ENCODE data around the gene AMOT. TPM values are rescaled to one million over a fixed set of nuclear protein-coding genes. Genes with fewer than 3 reads are reported as not detected.
A peak's percentile ranks its signal among the peaks of the same experiment; 100 is the strongest.

Gene AMOT
- total and polyA plus RNA-seq, 5 experiments from 2014 or later = 1.3 to 3.3 (median 2.4) TPM

DNA sequence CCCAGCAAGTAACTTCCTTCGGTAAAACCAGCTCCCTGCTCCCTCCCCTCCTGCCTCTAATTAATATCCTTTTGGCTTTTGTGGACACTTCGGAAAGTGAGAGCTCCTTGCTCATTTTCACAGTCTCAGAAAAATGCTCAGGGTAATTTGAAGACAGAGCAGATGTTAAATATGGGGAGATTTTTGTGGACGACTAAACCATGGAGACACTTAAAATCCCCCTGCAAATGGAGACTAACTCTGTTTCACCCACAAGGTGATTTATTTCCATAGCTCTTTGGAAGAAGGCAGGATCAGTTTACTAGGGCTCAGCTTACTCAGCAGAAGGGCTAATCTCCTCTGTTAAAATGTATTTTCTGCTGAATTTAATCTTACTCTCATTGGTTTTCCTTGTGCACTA, 12.2 kb upstream of the AMOT start:
- no peak overlapping the region for H3K27ac Mint-ChIP-seq
- H3K27me3 Mint-ChIP-seq = peaks cover 0 to 2% (median 0%) of the 10 kb centered on the region in 5 donors
- POLR2A ChIA-PET = no interaction called here
- DNase-seq (no peak), ATAC-seq (no peak)
- no peak overlapping the region for H3K4me3 Mint-ChIP-seq
- H3K36me3 Mint-ChIP-seq = no peaks in the 10 kb centered on the region
- peaks cover 0 to 19% (median 8%) of the 10 kb centered on the region in 4 donors for H3K4me1 Mint-ChIP-seq
- H3K9me3 Mint-ChIP-seq = no peaks in the 10 kb centered on the region

DNA sequence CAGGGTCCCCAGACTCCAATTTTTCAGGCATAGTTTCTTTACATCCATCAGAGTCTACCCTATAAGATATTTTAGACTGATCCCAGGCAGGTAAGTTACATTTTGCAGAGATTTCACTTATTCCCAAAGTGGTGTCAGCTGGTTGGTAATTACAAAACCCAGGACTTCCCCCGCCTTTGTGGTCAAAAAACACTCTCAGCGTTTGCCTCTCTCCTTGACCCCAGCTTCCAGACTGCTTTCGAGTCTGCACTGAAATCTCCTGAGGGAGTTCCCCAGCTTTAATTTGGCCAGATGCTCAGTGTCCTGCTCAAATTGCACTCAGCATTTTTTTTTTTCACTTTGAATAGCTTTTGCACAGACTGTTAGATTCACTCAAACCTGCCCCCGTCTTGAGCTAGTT, 11.2 kb upstream of the AMOT start:
- DNase-seq = no peak
- Mint-ChIP-seq H3K36me3 (no peaks in the 10 kb centered on the region), H3K27me3 (peaks cover 0 to 2% (median 0%) of the 10 kb centered on the region in 5 donors), H3K4me1 (peaks cover 0 to 19% (median 8%) of the 10 kb centered on the region in 4 donors), H3K9me3 (no peaks in the 10 kb centered on the region), H3K27ac (no peak overlapping the region), H3K4me3 (no peak overlapping the region)
- POLR2A ChIA-PET = no interaction called here
- no peak for ATAC-seq

DNA sequence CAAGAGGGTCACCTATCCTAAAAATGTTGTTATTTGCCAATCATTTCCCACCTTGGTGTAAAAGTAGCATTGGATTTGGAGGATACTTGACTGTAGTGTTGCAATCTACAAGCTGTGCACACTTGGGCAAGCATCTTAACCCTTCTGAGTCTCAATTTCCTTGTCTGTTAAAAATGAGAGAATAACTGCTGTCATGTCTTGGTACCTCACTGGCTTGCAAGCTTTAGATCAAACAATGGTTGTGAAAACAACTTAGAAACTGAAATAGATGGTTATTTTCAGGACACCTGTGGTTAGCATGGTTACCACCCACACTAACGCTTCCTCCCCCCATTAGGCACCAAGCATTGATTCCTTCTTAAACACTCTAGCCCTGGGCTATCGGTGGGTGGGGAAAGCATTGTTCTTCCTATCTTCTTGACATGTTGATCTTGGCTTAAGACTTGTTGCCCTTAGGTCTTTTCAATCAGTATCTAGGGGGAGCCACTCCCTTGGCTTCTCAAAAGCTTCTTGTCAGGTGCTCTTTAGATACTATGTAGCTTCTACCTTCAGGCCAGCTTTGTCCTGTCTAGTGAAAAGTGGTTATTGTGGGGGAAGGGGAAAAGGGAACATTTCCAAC, 10.6 kb upstream of the AMOT start:
- POLR2A ChIA-PET = interaction anchor here (0.5 kb wide), 1 partner anchor 1158 kb away, joined by 3 read pairs; no protein-coding TSS in a partner anchor
- Mint-ChIP-seq H3K9me3 (no peaks in the 10 kb centered on the region), H3K36me3 (no peaks in the 10 kb centered on the region), H3K4me3 (no peak overlapping the region), H3K4me1 (peaks cover 0 to 19% (median 8%) of the 10 kb centered on the region in 4 donors), H3K27ac (peak overlapping the region in 1 of 10 donors; percentile 32), H3K27me3 (peaks cover 0 to 2% (median 0%) of the 10 kb centered on the region in 5 donors)
- ATAC-seq (no peak), DNase-seq (no peak)

DNA sequence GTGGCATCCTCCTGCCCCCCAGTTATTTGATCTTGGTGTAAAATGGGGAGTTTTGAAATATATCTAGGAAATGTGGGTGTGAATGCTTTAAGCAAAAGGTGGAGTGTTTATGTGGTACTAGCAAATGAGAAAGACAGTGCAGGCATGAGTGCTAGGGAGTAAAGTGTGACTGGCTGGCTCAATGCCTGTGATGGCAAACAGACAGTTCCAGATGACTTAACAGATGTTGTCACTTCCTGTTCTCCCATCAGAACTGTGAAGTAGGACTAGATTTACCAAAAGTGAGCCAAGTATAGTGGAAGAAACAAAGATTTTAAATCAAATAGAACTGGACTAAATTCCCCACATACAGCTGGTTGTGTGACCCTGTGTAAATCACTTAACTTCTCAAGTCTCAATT, 8.4 kb upstream of the AMOT start:
- Mint-ChIP-seq H3K4me3 (no peak overlapping the region), H3K9me3 (no peaks in the 10 kb centered on the region), H3K36me3 (no peaks in the 10 kb centered on the region), H3K27me3 (peaks cover 0 to under 1% (median 0%) of the 10 kb centered on the region in 5 donors), H3K27ac (no peak overlapping the region), H3K4me1 (peaks cover 0 to 19% (median 8%) of the 10 kb centered on the region in 4 donors)
- DNase-seq (no peak), ATAC-seq (no peak)
- POLR2A ChIA-PET = no interaction called here

DNA sequence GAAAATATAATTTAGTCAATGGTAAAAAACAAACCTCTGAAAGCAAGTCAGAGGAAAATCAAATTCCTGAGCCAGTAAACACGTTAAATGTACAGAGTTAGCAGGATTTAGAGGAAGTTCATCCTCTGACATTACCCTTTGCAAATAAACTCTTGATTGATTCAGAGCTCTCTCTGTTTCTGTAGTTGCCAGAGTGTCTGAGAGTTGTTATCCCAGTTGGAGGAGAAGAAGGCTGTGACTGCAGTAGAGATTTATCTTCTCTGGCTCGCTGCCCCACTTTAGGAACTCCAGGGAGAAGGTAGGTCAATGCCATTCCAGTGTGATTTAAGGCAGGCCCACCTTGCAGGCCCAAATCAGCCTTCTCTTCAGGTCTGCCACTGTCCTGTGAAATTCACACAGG, 6.2 kb upstream of the AMOT start:
- POLR2A ChIA-PET = no interaction called here
- ATAC-seq (no peak), DNase-seq (no peak)
- Mint-ChIP-seq H3K9me3 (no peaks in the 10 kb centered on the region), H3K36me3 (no peaks in the 10 kb centered on the region), H3K4me3 (no peak overlapping the region), H3K27ac (no peak overlapping the region), H3K27me3 (no peaks in the 10 kb centered on the region), H3K4me1 (peaks cover 0 to 15% (median 10%) of the 10 kb centered on the region in 4 donors)

DNA sequence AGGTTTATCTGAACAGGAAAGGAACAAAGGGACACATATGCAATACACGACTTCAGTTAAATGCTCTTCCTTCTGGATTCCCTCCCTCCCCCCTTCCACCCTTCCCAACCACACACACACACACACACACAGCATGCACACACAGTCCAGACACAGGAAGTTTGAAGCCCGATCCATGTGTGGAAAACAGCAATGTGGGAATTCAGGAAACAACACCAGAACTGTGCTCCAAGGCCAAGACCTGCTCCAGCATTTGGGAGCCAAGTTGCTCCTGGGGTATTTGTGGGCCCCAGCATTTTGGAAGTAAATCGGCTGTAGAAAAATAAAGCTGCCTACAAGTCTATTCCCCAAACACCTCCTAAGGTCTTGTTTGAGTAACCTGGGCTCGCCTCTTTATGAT, 5.6 kb upstream of the AMOT start:
- no peaks in the 10 kb centered on the region for H3K9me3 Mint-ChIP-seq
- no peaks in the 10 kb centered on the region for H3K36me3 Mint-ChIP-seq
- POLR2A ChIA-PET = no interaction called here
- H3K4me3 Mint-ChIP-seq = no peak overlapping the region
- H3K27ac Mint-ChIP-seq = no peak overlapping the region
- no peaks in the 10 kb centered on the region for H3K27me3 Mint-ChIP-seq
- no peak for ATAC-seq
- no peak for DNase-seq
- H3K4me1 Mint-ChIP-seq = peaks cover 0 to 13% (median 6%) of the 10 kb centered on the region in 4 donors

DNA sequence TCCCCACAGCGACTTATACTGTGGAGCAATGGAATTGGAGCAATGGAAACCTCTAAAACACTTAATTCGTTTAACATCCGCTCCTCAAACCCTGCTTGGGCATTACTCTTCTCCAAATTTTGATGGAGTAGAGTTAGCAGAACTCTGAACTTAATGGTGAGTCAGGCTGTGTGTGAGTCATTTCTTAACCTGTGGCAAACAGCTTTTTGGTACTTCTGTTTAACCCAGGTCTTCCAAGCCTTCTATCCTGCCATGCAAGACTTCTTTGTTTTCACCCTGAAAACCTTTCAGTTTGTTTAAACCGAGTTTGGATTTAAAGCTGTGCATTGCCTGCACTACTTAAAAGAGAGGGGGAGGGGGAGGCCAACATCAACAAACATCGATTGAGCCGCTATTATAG, 3.6 kb upstream of the AMOT start:
- H3K9me3 Mint-ChIP-seq = no peaks in the 10 kb centered on the region
- POLR2A ChIA-PET = no interaction called here

DNA sequence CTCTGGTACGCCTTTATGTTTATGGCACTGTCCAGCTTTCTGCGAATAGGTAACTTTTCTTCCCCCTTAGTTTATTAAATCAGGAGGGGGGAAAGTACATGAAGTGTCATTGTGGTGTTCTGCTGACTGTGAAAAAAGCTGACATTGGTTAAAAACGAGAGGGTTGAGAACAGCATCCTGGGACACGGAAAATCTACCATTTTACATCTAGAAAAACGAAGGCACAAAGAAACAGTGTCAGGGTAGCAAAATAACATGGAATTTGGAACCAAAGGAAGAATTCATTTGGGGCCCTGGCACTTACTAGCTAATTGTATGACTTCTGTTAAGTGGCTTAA, 1.2 kb upstream of the AMOT start:
- Mint-ChIP-seq H3K4me3 (peak overlapping the region; percentile 68 to 95 (median 90)), H3K27ac (peak overlapping the region in 8 of 10 donors; percentile 23 to 85 (median 56)), H3K4me1 (peaks cover 6 to 14% (median 12%) of the 10 kb centered on the region in 4 donors), H3K27me3 (no peaks in the 10 kb centered on the region), H3K9me3 (no peaks in the 10 kb centered on the region), H3K36me3 (no peaks in the 10 kb centered on the region)
- POLR2A ChIA-PET = interaction anchor here (1.2 to 2.9 kb wide), 2 partner anchors 162 to 1160 kb away, joined by 6 to 9 read pairs; partner anchors contain the start of genes ALG13 and LHFPL1
- no peak for DNase-seq
- no peak for ATAC-seq

More for the DNA sequence above, 3.6 kb upstream of the AMOT start:
- DNase-seq = no peak
- Mint-ChIP-seq H3K27me3 (no peaks in the 10 kb centered on the region), H3K4me3 (no peak overlapping the region), H3K4me1 (peaks cover 6 to 14% (median 12%) of the 10 kb centered on the region in 4 donors), H3K36me3 (no peaks in the 10 kb centered on the region), H3K27ac (no peak overlapping the region)
- ATAC-seq = no peak

DNA sequence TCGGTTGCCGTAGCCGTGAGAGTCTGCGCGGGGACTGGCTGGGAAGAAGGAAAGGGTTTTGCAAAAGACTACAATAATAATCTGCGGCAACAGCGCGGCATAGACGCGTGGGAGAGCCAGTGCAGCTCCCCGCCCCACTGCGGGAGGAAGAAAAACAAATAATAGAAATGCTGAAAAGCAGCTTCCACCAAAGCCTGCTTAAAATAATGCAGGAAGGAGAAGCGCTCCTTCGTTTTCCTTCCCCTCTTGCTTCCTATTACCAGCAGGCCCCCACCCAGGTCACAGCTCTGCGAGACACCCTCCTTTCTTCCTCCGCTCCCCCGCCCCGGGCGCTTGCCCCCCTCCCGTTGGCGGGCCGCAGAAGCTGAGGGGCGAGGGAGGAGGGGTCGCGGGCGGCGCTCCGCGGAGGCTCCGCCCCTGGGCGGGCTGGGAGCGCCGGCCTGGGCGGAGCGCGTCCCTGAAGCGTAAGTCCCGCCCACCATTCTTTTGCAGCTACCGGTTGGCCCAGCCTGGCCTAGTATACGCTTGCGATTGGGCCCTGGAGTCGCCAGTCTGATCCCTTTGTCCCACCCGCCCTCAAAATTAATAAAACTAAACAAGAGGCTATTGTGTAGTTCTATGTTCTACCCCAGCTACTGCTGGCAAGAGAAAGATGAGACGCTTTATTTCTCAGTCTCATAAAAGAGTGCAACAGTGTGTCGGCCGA, 636 bp upstream of the AMOT start:
- peak; percentile 68 to 87 (median 72) for DNase-seq
- ATAC-seq = peak; percentile 91 to 94
- Mint-ChIP-seq H3K4me1 (peaks cover 6 to 14% (median 12%) of the 10 kb centered on the region in 4 donors), H3K27me3 (no peaks in the 10 kb centered on the region), H3K4me3 (peak overlapping the region; percentile 90 to 95 (median 92)), H3K36me3 (no peaks in the 10 kb centered on the region), H3K9me3 (no peaks in the 10 kb centered on the region), H3K27ac (peak overlapping the region in 9 of 10 donors; percentile 60 to 93 (median 85))
- POLR2A ChIA-PET = interaction anchor here (1.2 to 2.9 kb wide), 2 partner anchors 161 to 1160 kb away, joined by 6 to 9 read pairs; partner anchors contain the start of genes ALG13 and LHFPL1

DNA sequence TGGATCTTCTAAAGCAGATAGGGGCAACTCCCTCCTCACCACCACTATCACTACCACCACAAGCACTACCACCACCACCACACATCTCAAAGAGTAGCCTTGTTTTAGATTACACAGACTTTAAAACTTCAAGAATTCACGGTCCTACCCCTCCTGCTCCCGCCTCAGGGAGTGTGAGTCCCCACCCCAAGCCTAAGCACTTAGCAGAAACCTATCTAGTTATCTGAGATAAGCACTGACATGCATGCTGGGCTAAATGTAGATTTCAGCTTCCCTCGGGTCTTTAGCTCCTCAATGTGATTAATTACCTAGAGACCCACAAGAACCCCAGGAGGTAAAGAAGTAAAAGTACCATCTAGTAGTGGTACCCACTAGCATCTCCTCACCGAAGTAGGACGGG, 775 bp downstream of the AMOT start:
- peak in 2 of 10 donors; percentile 1 to 4 for DNase-seq
- Mint-ChIP-seq H3K27me3 (no peaks in the 10 kb centered on the region), H3K4me1 (peaks cover 6 to 14% (median 12%) of the 10 kb centered on the region in 4 donors), H3K4me3 (peak overlapping the region; percentile 90 to 95 (median 92)), H3K27ac (peak overlapping the region in 9 of 10 donors; percentile 18 to 93 (median 83)), H3K36me3 (no peaks in the 10 kb centered on the region), H3K9me3 (no peaks in the 10 kb centered on the region)
- POLR2A ChIA-PET = interaction anchor here (2.9 kb wide), 1 partner anchor 160 kb away, joined by 9 read pairs; the partner anchor contains the start of gene LHFPL1
- ATAC-seq = no peak

DNA sequence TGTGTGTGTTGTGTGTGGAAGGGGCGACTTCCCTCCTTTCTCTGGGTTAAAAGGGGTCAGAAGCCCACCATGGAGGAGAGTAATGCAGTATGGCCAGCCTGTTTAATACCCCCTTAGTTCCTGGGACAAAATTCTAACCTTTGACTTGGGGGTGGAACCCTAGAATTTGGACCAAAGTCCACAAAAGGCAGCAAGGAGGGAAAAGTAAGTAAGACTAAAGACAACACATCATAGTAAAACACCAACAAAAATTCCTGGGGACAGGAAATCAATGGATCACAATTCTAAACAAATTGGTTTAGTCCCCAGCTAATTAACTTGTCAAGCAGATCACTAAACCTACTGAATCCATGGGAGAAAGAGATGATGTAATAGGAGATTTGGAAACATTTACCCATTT, 3.1 kb downstream of the AMOT start:
- DNase-seq (no peak), ATAC-seq (no peak)
- H3K9me3 Mint-ChIP-seq = no peaks in the 10 kb centered on the region
- H3K4me3 Mint-ChIP-seq = no peak overlapping the region
- H3K27me3 Mint-ChIP-seq = no peaks in the 10 kb centered on the region
- H3K36me3 Mint-ChIP-seq = no peaks in the 10 kb centered on the region
- POLR2A ChIA-PET = no interaction called here
- H3K4me1 Mint-ChIP-seq = peaks cover 6 to 14% (median 12%) of the 10 kb centered on the region in 4 donors
- no peak overlapping the region for H3K27ac Mint-ChIP-seq

DNA sequence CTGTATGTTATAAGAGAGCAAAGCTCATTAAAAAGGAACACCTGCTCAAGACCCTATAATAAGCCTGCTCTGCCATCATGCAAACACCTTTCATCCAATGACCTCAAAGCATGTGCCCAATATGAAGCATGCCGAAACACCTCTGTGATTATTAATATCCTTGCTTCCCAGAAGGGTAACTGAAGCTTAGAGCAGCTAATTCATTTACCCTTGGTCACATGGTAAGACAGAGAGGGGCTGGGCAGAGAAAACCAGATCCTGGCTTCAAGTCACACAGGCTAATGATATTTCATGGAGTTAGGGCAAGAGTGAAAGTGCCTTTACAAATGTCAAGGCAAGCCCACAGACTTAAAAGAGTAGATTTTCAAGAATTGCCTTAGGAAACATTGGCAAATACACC, 5.6 kb downstream of the AMOT start:
- POLR2A ChIA-PET = no interaction called here
- no peak overlapping the region for H3K27ac Mint-ChIP-seq
- no peak for ATAC-seq
- H3K9me3 Mint-ChIP-seq = no peaks in the 10 kb centered on the region
- no peaks in the 10 kb centered on the region for H3K27me3 Mint-ChIP-seq
- DNase-seq = no peak
- no peak overlapping the region for H3K4me3 Mint-ChIP-seq
- peaks cover 4 to 7% (median 5%) of the 10 kb centered on the region in 4 donors for H3K4me1 Mint-ChIP-seq
- no peaks in the 10 kb centered on the region for H3K36me3 Mint-ChIP-seq

DNA sequence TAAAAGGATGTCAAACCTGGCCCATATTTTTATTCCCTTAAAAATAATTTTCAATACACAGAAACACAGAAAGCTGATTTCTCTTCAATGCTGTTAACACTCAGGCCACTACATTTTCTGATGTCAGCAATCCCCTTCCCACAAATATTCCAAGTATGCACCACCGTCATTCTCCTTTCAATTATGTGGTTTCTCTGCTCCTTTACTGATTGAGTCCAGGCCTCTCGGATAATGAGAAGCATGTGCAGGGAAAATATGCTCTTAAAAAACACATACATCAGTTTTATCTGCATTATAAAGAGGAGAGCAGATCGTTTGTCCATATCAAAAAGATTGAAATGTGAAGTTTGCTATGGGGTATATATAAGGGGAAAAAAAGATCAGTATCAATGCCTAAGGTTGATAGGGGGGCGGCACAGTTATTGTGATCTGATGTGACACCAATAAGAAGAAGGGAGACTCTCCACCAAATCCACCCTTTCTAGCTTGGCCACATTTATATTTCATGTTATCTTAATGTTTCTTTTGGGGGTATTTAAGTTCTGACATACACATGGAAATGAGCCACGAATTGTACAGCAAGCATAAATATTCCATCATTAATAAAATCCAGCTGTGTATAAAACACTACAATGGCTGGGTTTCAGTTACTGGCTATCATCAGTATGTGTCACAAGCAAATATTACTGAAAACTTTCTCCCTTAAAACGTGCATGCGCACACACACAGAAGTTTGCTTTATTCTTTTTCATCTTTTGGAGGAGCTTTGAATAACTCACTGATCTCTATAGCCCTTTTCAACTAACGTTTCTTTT, 6.4 kb downstream of the AMOT start:
- Mint-ChIP-seq H3K36me3 (no peaks in the 10 kb centered on the region), H3K27ac (no peak overlapping the region), H3K4me1 (no peaks in the 10 kb centered on the region), H3K9me3 (no peaks in the 10 kb centered on the region), H3K27me3 (no peaks in the 10 kb centered on the region), H3K4me3 (no peak overlapping the region)
- DNase-seq = no peak
- no peak for ATAC-seq
- POLR2A ChIA-PET = no interaction called here
